ENCODE measurements around the gene EOLA2.
"Not testable (repeated sequence)": the region's sequence is repeated elsewhere in the genome, so short reads cannot be mapped to it uniquely, and the experiment has no call there.

Gene EOLA2

DNA sequence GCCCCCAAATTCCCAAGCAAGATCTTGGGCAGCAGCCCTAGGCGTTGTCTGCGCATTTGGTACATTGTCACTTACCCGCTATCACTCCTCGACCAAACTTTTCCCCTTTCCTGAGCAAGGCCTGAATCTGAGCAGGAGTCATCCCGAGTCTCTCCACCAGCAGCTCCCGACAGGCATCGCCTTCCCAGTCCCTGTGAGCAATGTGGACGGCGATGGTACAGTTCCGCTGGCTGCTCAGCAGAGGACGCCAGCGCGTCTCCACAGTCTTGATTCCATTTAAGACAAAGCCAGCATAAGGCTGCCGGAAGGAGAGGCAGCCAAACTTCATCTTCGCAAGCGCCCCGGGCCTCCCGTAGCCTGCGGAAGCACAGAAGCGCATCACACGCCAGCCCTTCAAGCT lies 4.7 kb downstream of the EOLA2 start:
- not testable (repeated sequence) for H3K9me3 ChIP-seq (ENCODE audit: control insufficient read depth, low read length); H3K4me3 ChIP-seq (ENCODE audit: insufficient read depth, low read depth, low read length); H3K27me3 ChIP-seq (ENCODE audit: control insufficient read depth, insufficient read depth, low read length, poor library complexity, severe bottlenecking); H3K27ac ChIP-seq (ENCODE audit: insufficient read depth, low read depth, low read length, poor library complexity, severe bottlenecking); H3K4me1 ChIP-seq (ENCODE audit: control insufficient read depth, insufficient read depth, low read length); H3K36me3 ChIP-seq (ENCODE audit: control insufficient read depth, insufficient read depth, low read length)
- 90 to 91% methylated on average over 6 to 10 of the region's 21 CpGs for WGBS, 2 experiments

GRCh38 chrX:149932970-149933369 lies 5.3 kb downstream of the EOLA2 start:
- H3K27ac ChIP-seq (ENCODE audit: insufficient read depth, low read depth, low read length, poor library complexity, severe bottlenecking); H3K9me3 ChIP-seq (ENCODE audit: control insufficient read depth, low read length); H3K36me3 ChIP-seq (ENCODE audit: control insufficient read depth, insufficient read depth, low read length); H3K4me3 ChIP-seq (ENCODE audit: insufficient read depth, low read depth, low read length); H3K4me1 ChIP-seq (ENCODE audit: control insufficient read depth, insufficient read depth, low read length); H3K27me3 ChIP-seq (ENCODE audit: control insufficient read depth, insufficient read depth, low read length, poor library complexity, severe bottlenecking): not testable (repeated sequence)
- WGBS, 2 experiments: 100% methylated on average over 1 of the region's 5 CpGs; no CpG with 5 or more reads in 1 of the 2 experiments

GRCh38 chrX:149932150-149932549 lies 6.1 kb downstream of the EOLA2 start:
- WGBS, 2 experiments: 85 to 92% methylated on average over 2 of the region's 2 CpGs
- not testable (repeated sequence) for H3K27me3 ChIP-seq (ENCODE audit: control insufficient read depth, insufficient read depth, low read length, poor library complexity, severe bottlenecking); H3K36me3 ChIP-seq (ENCODE audit: control insufficient read depth, insufficient read depth, low read length); H3K9me3 ChIP-seq (ENCODE audit: control insufficient read depth, low read length); H3K27ac ChIP-seq (ENCODE audit: insufficient read depth, low read depth, low read length, poor library complexity, severe bottlenecking); H3K4me3 ChIP-seq (ENCODE audit: insufficient read depth, low read depth, low read length); H3K4me1 ChIP-seq (ENCODE audit: control insufficient read depth, insufficient read depth, low read length)

GRCh38 chrX:149931355-149931754 lies 6.9 kb downstream of the EOLA2 start:
- H3K36me3 ChIP-seq (ENCODE audit: control insufficient read depth, insufficient read depth, low read length); H3K4me1 ChIP-seq (ENCODE audit: control insufficient read depth, insufficient read depth, low read length); H3K9me3 ChIP-seq (ENCODE audit: control insufficient read depth, low read length); H3K27me3 ChIP-seq (ENCODE audit: control insufficient read depth, insufficient read depth, low read length, poor library complexity, severe bottlenecking); H3K4me3 ChIP-seq (ENCODE audit: insufficient read depth, low read depth, low read length); H3K27ac ChIP-seq (ENCODE audit: insufficient read depth, low read depth, low read length, poor library complexity, severe bottlenecking): not testable (repeated sequence)
- no CpG with 5 or more reads among the region's 4 CpGs for WGBS, 2 experiments

DNA sequence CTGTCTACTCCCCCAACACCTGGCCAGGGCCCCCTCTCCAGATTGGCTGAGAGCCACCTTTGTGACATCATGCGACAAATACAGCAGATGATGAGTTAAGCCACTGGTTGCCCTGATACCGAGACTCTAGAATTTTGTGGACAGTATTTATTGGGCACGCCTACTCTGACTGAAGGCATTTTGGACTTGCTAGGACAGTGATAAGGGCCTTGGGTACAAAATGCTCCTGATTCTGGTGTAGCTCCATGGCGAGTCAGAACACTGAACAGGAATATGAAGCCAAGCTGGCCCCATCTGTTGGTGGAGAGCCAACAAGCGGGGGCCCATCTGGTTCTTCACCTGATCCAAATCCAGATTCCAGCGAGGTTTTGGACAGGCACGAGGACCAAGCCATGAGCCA lies 8.9 kb downstream of the EOLA2 start, which contains the start of gene HSFX4:
TSS of gene HSFX4 (plus strand) at position 174 of the 400 bp plus-strand sequence. CDS start at position 246, 72 bp downstream.
- 83% methylated on average over 1 of the region's 7 CpGs; no CpG with 5 or more reads in 1 of the 2 experiments for WGBS, 2 experiments
- not testable (repeated sequence) for H3K4me3 ChIP-seq (ENCODE audit: insufficient read depth, low read depth, low read length); H3K9me3 ChIP-seq (ENCODE audit: control insufficient read depth, low read length); H3K27ac ChIP-seq (ENCODE audit: insufficient read depth, low read depth, low read length, poor library complexity, severe bottlenecking); H3K4me1 ChIP-seq (ENCODE audit: control insufficient read depth, insufficient read depth, low read length); H3K36me3 ChIP-seq (ENCODE audit: control insufficient read depth, insufficient read depth, low read length); H3K27me3 ChIP-seq (ENCODE audit: control insufficient read depth, insufficient read depth, low read length, poor library complexity, severe bottlenecking)

GRCh38 chrX:149928635-149929034 lies 9.7 kb downstream of the EOLA2 start:
- not testable (repeated sequence) for H3K9me3 ChIP-seq (ENCODE audit: control insufficient read depth, low read length); H3K27ac ChIP-seq (ENCODE audit: insufficient read depth, low read depth, low read length, poor library complexity, severe bottlenecking); H3K36me3 ChIP-seq (ENCODE audit: control insufficient read depth, insufficient read depth, low read length); H3K4me3 ChIP-seq (ENCODE audit: insufficient read depth, low read depth, low read length); H3K4me1 ChIP-seq (ENCODE audit: control insufficient read depth, insufficient read depth, low read length); H3K27me3 ChIP-seq (ENCODE audit: control insufficient read depth, insufficient read depth, low read length, poor library complexity, severe bottlenecking)
- 100% methylated on average over 1 of the region's 1 CpG; no CpG with 5 or more reads in 1 of the 2 experiments for WGBS, 2 experiments

GRCh38 chrX:149927964-149928258 lies 10.4 kb downstream of the EOLA2 start:
- WGBS, 2 experiments: no CpG with 5 or more reads among the region's 1 CpG
- not testable (repeated sequence) for H3K27me3 ChIP-seq (ENCODE audit: control insufficient read depth, insufficient read depth, low read length, poor library complexity, severe bottlenecking); H3K9me3 ChIP-seq (ENCODE audit: control insufficient read depth, low read length); H3K27ac ChIP-seq (ENCODE audit: insufficient read depth, low read depth, low read length, poor library complexity, severe bottlenecking); H3K4me3 ChIP-seq (ENCODE audit: insufficient read depth, low read depth, low read length); H3K36me3 ChIP-seq (ENCODE audit: control insufficient read depth, insufficient read depth, low read length); H3K4me1 ChIP-seq (ENCODE audit: control insufficient read depth, insufficient read depth, low read length)

GRCh38 chrX:149927245-149927963 lies 10.9 kb downstream of the EOLA2 start:
- not testable (repeated sequence) for H3K9me3 ChIP-seq (ENCODE audit: control insufficient read depth, low read length); H3K27me3 ChIP-seq (ENCODE audit: control insufficient read depth, insufficient read depth, low read length, poor library complexity, severe bottlenecking); H3K27ac ChIP-seq (ENCODE audit: insufficient read depth, low read depth, low read length, poor library complexity, severe bottlenecking); H3K4me3 ChIP-seq (ENCODE audit: insufficient read depth, low read depth, low read length); H3K4me1 ChIP-seq (ENCODE audit: control insufficient read depth, insufficient read depth, low read length); H3K36me3 ChIP-seq (ENCODE audit: control insufficient read depth, insufficient read depth, low read length)
- 100% methylated on average over 1 of the region's 8 CpGs; no CpG with 5 or more reads in 1 of the 2 experiments for WGBS, 2 experiments

- no CpG with 5 or more reads among the region's 5 CpGs for WGBS, 2 experiments
- H3K27ac ChIP-seq (ENCODE audit: insufficient read depth, low read depth, low read length, poor library complexity, severe bottlenecking): not testable (repeated sequence)
These were observed 13.9 kb downstream of the EOLA2 start for GRCh38 chrX:149924434-149924833.

GRCh38 chrX:149923836-149924235 lies 14.5 kb downstream of the EOLA2 start:
- H3K27ac ChIP-seq (ENCODE audit: insufficient read depth, low read depth, low read length, poor library complexity, severe bottlenecking); H3K36me3 ChIP-seq (ENCODE audit: control insufficient read depth, insufficient read depth, low read length); H3K4me1 ChIP-seq (ENCODE audit: control insufficient read depth, insufficient read depth, low read length); H3K9me3 ChIP-seq (ENCODE audit: control insufficient read depth, low read length); H3K27me3 ChIP-seq (ENCODE audit: control insufficient read depth, insufficient read depth, low read length, poor library complexity, severe bottlenecking); H3K4me3 ChIP-seq (ENCODE audit: insufficient read depth, low read depth, low read length): not testable (repeated sequence)
- WGBS, 2 experiments: no CpG with 5 or more reads among the region's 4 CpGs

More at GRCh38 chrX:149924434-149924833, 13.9 kb downstream of the EOLA2 start:
- not testable (repeated sequence) for H3K27me3 ChIP-seq (ENCODE audit: control insufficient read depth, insufficient read depth, low read length, poor library complexity, severe bottlenecking); H3K36me3 ChIP-seq (ENCODE audit: control insufficient read depth, insufficient read depth, low read length); H3K4me3 ChIP-seq (ENCODE audit: insufficient read depth, low read depth, low read length); H3K9me3 ChIP-seq (ENCODE audit: control insufficient read depth, low read length); H3K4me1 ChIP-seq (ENCODE audit: control insufficient read depth, insufficient read depth, low read length)
